Stomach (tissue), 4 donors: ENCODE results near the gene NPTN.

ENCODE experiments used
- EP300 ChIP-seq: sonication (generic); formaldehyde crosslinking; IDR thresholded peaks from one replicate; pipeline ENCODE4 v1.6.1; 2017; ENCODE audit warnings: antibody characterized with exemption
- POLR2A ChIP-seq, 4 donors: fragments of 450-650 bp; IDR thresholded peaks; one replicate each; pipeline ENCODE4 v1.6.1; 2016; ENCODE audit warnings: antibody characterized with exemption in 4 of 4, control low read depth in 2 of 4, mild to moderate bottlenecking in 1 of 4, moderate library complexity in 1 of 4
- TF ChIP-seq, protein P1 (sequence below), 7 experiments: fragments of 450-650 bp in 4 of 7; fragments of 200-600 bp in 3 of 7; sonication (generic) in 3 of 7; IDR thresholded peaks; one replicate each; pipeline ENCODE4 v1.5.1; 2016 to 2019; ENCODE audit warnings: antibody characterized with exemption in 7 of 7, control low read depth in 2 of 7, mild to moderate bottlenecking in 1 of 7

DNA sequence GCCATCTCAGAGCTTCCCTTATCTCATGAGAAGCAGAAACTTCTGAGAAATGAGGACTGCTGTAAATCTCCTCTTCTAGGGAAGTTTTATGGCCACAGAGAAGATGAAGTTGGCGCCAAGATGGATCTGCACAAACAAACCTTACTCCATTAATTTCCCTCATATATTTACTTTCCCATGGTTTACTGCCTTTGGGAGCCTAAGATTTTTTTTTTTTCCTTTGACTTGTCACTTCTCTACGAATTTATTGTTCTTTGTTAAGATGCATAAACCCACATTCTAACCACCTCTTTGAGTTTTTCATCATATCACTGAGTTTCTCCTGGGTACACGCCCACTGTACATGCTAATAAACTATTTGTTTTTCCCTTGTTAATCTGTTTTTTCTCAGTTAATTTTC is 21.5 kb upstream of the NPTN start:
- TF ChIP-seq, protein P1, sequence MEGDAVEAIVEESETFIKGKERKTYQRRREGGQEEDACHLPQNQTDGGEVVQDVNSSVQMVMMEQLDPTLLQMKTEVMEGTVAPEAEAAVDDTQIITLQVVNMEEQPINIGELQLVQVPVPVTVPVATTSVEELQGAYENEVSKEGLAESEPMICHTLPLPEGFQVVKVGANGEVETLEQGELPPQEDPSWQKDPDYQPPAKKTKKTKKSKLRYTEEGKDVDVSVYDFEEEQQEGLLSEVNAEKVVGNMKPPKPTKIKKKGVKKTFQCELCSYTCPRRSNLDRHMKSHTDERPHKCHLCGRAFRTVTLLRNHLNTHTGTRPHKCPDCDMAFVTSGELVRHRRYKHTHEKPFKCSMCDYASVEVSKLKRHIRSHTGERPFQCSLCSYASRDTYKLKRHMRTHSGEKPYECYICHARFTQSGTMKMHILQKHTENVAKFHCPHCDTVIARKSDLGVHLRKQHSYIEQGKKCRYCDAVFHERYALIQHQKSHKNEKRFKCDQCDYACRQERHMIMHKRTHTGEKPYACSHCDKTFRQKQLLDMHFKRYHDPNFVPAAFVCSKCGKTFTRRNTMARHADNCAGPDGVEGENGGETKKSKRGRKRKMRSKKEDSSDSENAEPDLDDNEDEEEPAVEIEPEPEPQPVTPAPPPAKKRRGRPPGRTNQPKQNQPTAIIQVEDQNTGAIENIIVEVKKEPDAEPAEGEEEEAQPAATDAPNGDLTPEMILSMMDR (IDR thresholded peaks at IDR 0.05): no peak
- no peak for TF ChIP-seq POLR2A (IDR thresholded peaks at IDR 0.05)
- TF ChIP-seq EP300: no peak
